Bronchial epithelial cell (primary cell): ENCODE results near the gene BPI. TPM values are rescaled to one million over a fixed set of nuclear protein-coding genes. Genes with fewer than 3 reads are reported as not detected.
A peak's percentile ranks its signal among the peaks of the same experiment; 100 is the strongest.

Experiments
- DNase-seq: peaks from one replicate; pipeline ENCODE4 v3.0.0-alpha.2; 2010; ENCODE audit warnings: low read depth
- FAIRE-seq: peaks from 2 replicates; lab custom pipeline; 2011; peaks lifted over from hg19 to GRCh38; lab: Jason Lieb, UNC
- H3K27me3 ChIP-seq: 2 replicates; pipeline ENCODE4 v1.5.1; 2011; ENCODE audit warnings: low read length; ENCODE audit not compliant: control insufficient read depth, insufficient read depth
- H3K36me3 ChIP-seq: 2 replicates; pipeline ENCODE4 v1.5.1; 2011; ENCODE audit warnings: low read length; ENCODE audit not compliant: control insufficient read depth, insufficient read depth
- H3K4me3 ChIP-seq: 2 replicates; pipeline ENCODE4 v1.5.1; 2011; ENCODE audit warnings: mild to moderate bottlenecking, low read depth, low read length, control low read depth
- CTCF ChIP-seq: IDR thresholded peaks from 2 replicates; pipeline ENCODE4 v1.5.1; 2011; ENCODE audit warnings: mild to moderate bottlenecking, moderate library complexity, low read length, control low read depth, inconsistent platforms; ENCODE audit not compliant: insufficient read depth, severe bottlenecking
- total RNA-seq: library from RNA; depleted of rRNA; stranded (reverse); fragments of >200 nt; gene quantifications from 2 replicates; pipeline ENCODE4 v1.2.1, GENCODE V29; 2014

The BPI gene
- total RNA-seq, 1 donor from 2014 or later: not detected

- no peak for DNase-seq
- Histone ChIP-seq H3K27me3 (peaks cover 3% of the 10 kb centered on the region), H3K4me3 (no peak overlapping the region), H3K36me3 (no peaks in the 10 kb centered on the region)
- TF ChIP-seq CTCF: no peak
- FAIRE-seq: peak; percentile 7
Observed at GRCh38 chr20:38301309-38301708, 2.6 kb upstream of the BPI start.

- no peak for FAIRE-seq
Observed at GRCh38 chr20:38302786-38303185, 1.2 kb upstream of the BPI start.

GRCh38 chr20:38304845-38305447 lies 990 bp downstream of the BPI start:
- Histone ChIP-seq H3K4me3 (no peak overlapping the region), H3K27me3 (peaks cover 3% of the 10 kb centered on the region), H3K36me3 (no peaks in the 10 kb centered on the region)
- FAIRE-seq (no peak), DNase-seq (peak; percentile 26)
- TF ChIP-seq CTCF: peak; percentile 80

More at GRCh38 chr20:38302786-38303185, 1.2 kb upstream of the BPI start:
- peaks cover 3% of the 10 kb centered on the region for H3K27me3 ChIP-seq
- H3K4me3 ChIP-seq: no peak overlapping the region
- DNase-seq: no peak
- H3K36me3 ChIP-seq: no peaks in the 10 kb centered on the region
- no peak for TF ChIP-seq CTCF

GRCh38 chr20:38305541-38305940 lies 1.6 kb downstream of the BPI start:
- FAIRE-seq: no peak

GRCh38 chr20:38306379-38306778 lies 2.4 kb downstream of the BPI start:
- no peak for DNase-seq
- no peak for FAIRE-seq
- no peaks in the 10 kb centered on the region for H3K36me3 ChIP-seq
- H3K4me3 ChIP-seq: no peak overlapping the region
- TF ChIP-seq CTCF: no peak
- H3K27me3 ChIP-seq: peaks cover 3% of the 10 kb centered on the region

More at GRCh38 chr20:38305541-38305940, 1.6 kb downstream of the BPI start:
- Histone ChIP-seq H3K36me3 (no peaks in the 10 kb centered on the region), H3K4me3 (no peak overlapping the region), H3K27me3 (peaks cover 3% of the 10 kb centered on the region)
- TF ChIP-seq CTCF: no peak
- no peak for DNase-seq
